H9 (cell line): ENCODE results near the gene SCN7A. TPM values are rescaled to one million over a fixed set of nuclear protein-coding genes. Genes with fewer than 3 reads are reported as not detected.

Source experiments
- DNase-seq: peaks from one replicate; pipeline ENCODE4 v3.0.0-alpha.2; 2017
- H2AFZ ChIP-seq: one replicate; pipeline ENCODE4 v1.6.1; 2013; ENCODE audit warnings: mild to moderate bottlenecking, low read length, control low read depth, moderate library complexity
- H2AK5ac ChIP-seq: 2 replicates; pipeline ENCODE4 v1.6.1; 2013; ENCODE audit warnings: low read length, control low read depth, mixed read lengths; ENCODE audit not compliant: insufficient read length
- H2BK120ac ChIP-seq: one replicate; pipeline ENCODE4 v1.6.1; 2013; ENCODE audit warnings: low read depth, mild to moderate bottlenecking, low read length, control low read depth, inconsistent platforms; ENCODE audit not compliant: poor library complexity, severe bottlenecking
- H2BK12ac ChIP-seq: 2 replicates; pipeline ENCODE4 v1.6.1; 2013; ENCODE audit warnings: low read length, control low read depth, mixed read lengths, low read depth; ENCODE audit not compliant: insufficient read length
- H2BK15ac ChIP-seq: 2 replicates; pipeline ENCODE4 v1.6.1; 2013; ENCODE audit warnings: low read depth, low read length, control low read depth
- H2BK20ac ChIP-seq: one replicate; pipeline ENCODE4 v1.6.1; 2013; ENCODE audit warnings: low read depth, mild to moderate bottlenecking, low read length, control low read depth, inconsistent platforms; ENCODE audit not compliant: poor library complexity, severe bottlenecking
- H2BK5ac ChIP-seq: 2 replicates; pipeline ENCODE4 v1.6.1; 2013; ENCODE audit warnings: low read length, control low read depth, mixed read lengths; ENCODE audit not compliant: insufficient read length
- H3K14ac ChIP-seq: 2 replicates; pipeline ENCODE4 v1.6.1; 2013; ENCODE audit warnings: low read length, control low read depth; ENCODE audit not compliant: insufficient read depth
- H3K18ac ChIP-seq: 2 replicates; pipeline ENCODE4 v1.6.1; 2013; ENCODE audit warnings: low read depth, mild to moderate bottlenecking, mixed read lengths, low read length, control low read depth; ENCODE audit not compliant: insufficient read length
- H3K23ac ChIP-seq: 2 replicates; pipeline ENCODE4 v1.6.1; 2013; ENCODE audit warnings: low read length, control low read depth, mixed read lengths, low read depth; ENCODE audit not compliant: insufficient read length
- H3K23me2 ChIP-seq: 2 replicates; pipeline ENCODE4 v1.6.1; 2013; ENCODE audit warnings: low read depth, mild to moderate bottlenecking, mixed read lengths, low read length, control low read depth; ENCODE audit not compliant: insufficient read length, poor library complexity, severe bottlenecking
- H3K27ac ChIP-seq: 2 replicates; pipeline ENCODE4 v1.5.1; 2013; ENCODE audit warnings: low read length, control low read depth, mixed read lengths, low read depth; ENCODE audit not compliant: insufficient read length
- H3K27me3 ChIP-seq: 2 replicates; pipeline ENCODE4 v1.6.1; 2013; ENCODE audit warnings: low read length, control low read depth, inconsistent platforms; ENCODE audit not compliant: insufficient read depth
- H3K4ac ChIP-seq: 2 replicates; pipeline ENCODE4 v1.6.1; 2013; ENCODE audit warnings: low read depth, mild to moderate bottlenecking, control low read depth, inconsistent platforms, low read length, moderate library complexity
- H3K4me1 ChIP-seq: 2 replicates; pipeline ENCODE4 v1.6.1; 2013; ENCODE audit warnings: low read length, control low read depth, inconsistent platforms; ENCODE audit not compliant: insufficient read depth
- H3K4me2 ChIP-seq: 2 replicates; pipeline ENCODE4 v1.6.1; 2013; ENCODE audit warnings: low read length, control low read depth, mixed read lengths; ENCODE audit not compliant: insufficient read length, insufficient read depth
- H3K56ac ChIP-seq: 2 replicates; pipeline ENCODE4 v1.6.1; 2013; ENCODE audit warnings: low read depth, mild to moderate bottlenecking, mixed read lengths, low read length, control low read depth; ENCODE audit not compliant: insufficient read length
- H3K79me1 ChIP-seq: 2 replicates; pipeline ENCODE4 v1.6.1; 2013; ENCODE audit warnings: low read depth, mild to moderate bottlenecking, moderate library complexity, low read length, control low read depth, inconsistent platforms; ENCODE audit not compliant: insufficient read depth, poor library complexity, severe bottlenecking
- H3K79me2 ChIP-seq: 2 replicates; pipeline ENCODE4 v1.6.1; 2013; ENCODE audit warnings: low read length, control low read depth, inconsistent platforms; ENCODE audit not compliant: insufficient read depth
- H3K9ac ChIP-seq: 2 replicates; pipeline ENCODE4 v1.6.1; 2013; ENCODE audit warnings: low read length, control low read depth, mixed read lengths; ENCODE audit not compliant: insufficient read length; ENCODE audit errors: extremely low read depth
- H3K9me3 ChIP-seq: one replicate; pipeline ENCODE4 v1.6.1; 2013; ENCODE audit warnings: low read depth, low read length, inconsistent platforms; ENCODE audit not compliant: control insufficient read depth
- H3T11ph ChIP-seq: one replicate; pipeline ENCODE4 v1.6.1; 2013; ENCODE audit warnings: mild to moderate bottlenecking, low read length, control low read depth, inconsistent platforms
- H4K20me1 ChIP-seq: one replicate; pipeline ENCODE4 v1.6.1; 2013; ENCODE audit not compliant: control insufficient read depth, insufficient read length, insufficient read depth
- H4K5ac ChIP-seq: 2 replicates; pipeline ENCODE4 v1.6.1; 2013; ENCODE audit warnings: low read depth, mild to moderate bottlenecking, mixed read lengths, low read length, control low read depth; ENCODE audit not compliant: insufficient read length
- H4K8ac ChIP-seq: replicated peaks from 2 replicates; pipeline ENCODE4 v1.6.1; 2013; ENCODE audit warnings: low read length, control low read depth, mixed read lengths, low read depth; ENCODE audit not compliant: insufficient read length
- H4K91ac ChIP-seq: 2 replicates; pipeline ENCODE4 v1.6.1; 2013; ENCODE audit warnings: low read depth, mild to moderate bottlenecking, moderate library complexity, mixed read lengths, low read length, control low read depth; ENCODE audit not compliant: insufficient read length
- H3K27ac Mint-ChIP-seq, 3 experiments: 2 replicates in 2 of 3; 3 replicates in 1 of 3; pipeline ENCODE4 v1.8.0; 2020 to 2021; ENCODE audit warnings: mixed read lengths in 3 of 3, mild to moderate bottlenecking in 1 of 3, moderate library complexity in 1 of 3
- H3K27me3 Mint-ChIP-seq: 2 replicates; pipeline ENCODE4 v1.8.0; 2021; ENCODE audit warnings: low read depth, mild to moderate bottlenecking, moderate library complexity, mixed read lengths
- H3K36me3 Mint-ChIP-seq, 3 experiments: 2 replicates in 2 of 3; 3 replicates in 1 of 3; pipeline ENCODE4 v1.8.0; 2020 to 2021; ENCODE audit warnings: low read depth in 3 of 3, mixed read lengths in 3 of 3; ENCODE audit not compliant: insufficient read depth in 1 of 3
- H3K4me1 Mint-ChIP-seq, 2 experiments: 2 replicates each; pipeline ENCODE4 v1.8.0; 2020; ENCODE audit warnings: mixed read lengths in 2 of 2
- H3K4me3 Mint-ChIP-seq, 2 experiments: 2 replicates in 1 of 2; 3 replicates in 1 of 2; pipeline ENCODE4 v1.8.0; 2020 to 2021; ENCODE audit warnings: mild to moderate bottlenecking in 2 of 2, mixed read lengths in 2 of 2, moderate library complexity in 1 of 2
- H3K9me3 Mint-ChIP-seq, 2 experiments: 2 replicates in 1 of 2; 3 replicates in 1 of 2; pipeline ENCODE4 v1.8.0; 2020; ENCODE audit warnings: mild to moderate bottlenecking in 2 of 2, mixed read lengths in 2 of 2, moderate library complexity in 1 of 2
- WGBS: extraction: QIAGEN DNeasy Blood & Tissue Kit; methylation state at CpG from one replicate; pipeline ENCODE4 v1.1.7; 2013; ENCODE audit warnings: missing lambda C conversion rate, low lambda C conversion rate, mixed read lengths; ENCODE audit not compliant: insufficient read length; ENCODE audit errors: extremely low coverage; 5-methylcytosine and 5-hydroxymethylcytosine counted together
- total RNA-seq: library from RNA; stranded (reverse); gene quantifications from 2 replicates; pipeline ENCODE4 v1.2.1, GENCODE V29; 2021
- TF ChIP-seq, protein P1 (sequence below): fragments of 200-600 bp; sonication (generic); conservative IDR thresholded peaks from 3 replicates; pipeline ENCODE4 v1.8.0; 2021; ENCODE audit warnings: antibody characterized with exemption, mild to moderate bottlenecking

The SCN7A gene
- total RNA-seq, 1 experiment from 2014 or later: 0.07 TPM

DNA sequence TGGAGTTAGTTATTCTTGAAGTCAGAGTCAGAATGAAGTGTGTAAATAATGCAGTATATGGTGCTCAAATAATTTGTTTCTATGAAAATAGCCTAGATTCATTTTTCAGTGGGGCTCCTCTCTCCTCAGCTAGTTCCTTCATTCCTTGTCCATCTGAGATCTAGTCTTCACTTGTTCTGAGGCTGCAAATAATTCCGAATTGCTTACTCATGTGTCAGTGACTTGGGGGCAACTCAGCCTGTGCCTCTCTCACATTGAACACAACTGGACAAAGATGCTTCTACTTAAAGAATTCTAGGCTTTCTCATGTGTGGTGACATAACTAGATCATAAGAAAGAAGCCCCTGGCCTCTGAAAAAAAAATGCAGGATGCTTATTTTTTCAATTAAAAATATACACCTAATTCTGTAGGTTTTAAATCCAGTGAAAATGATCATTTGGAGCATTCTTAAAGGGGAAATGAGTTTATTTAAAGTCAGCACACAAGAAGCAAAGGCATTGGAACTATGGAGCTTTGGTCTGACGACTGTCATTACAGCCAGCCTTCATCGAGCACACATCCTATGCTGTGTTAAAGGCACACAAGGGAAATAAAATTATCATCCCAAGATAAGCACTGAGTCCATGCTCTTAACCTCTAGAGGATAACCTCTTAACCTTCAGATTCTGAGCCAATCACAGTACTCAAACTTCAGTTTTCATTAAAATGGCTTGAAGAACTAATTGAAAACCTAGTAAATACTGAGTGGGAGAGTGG lies 24.8 kb upstream of the SCN7A start:
- Histone ChIP-seq H3K79me1 (no peaks in the 10 kb centered on the region), H3K9ac (no peak overlapping the region), H3K79me2 (no peaks in the 10 kb centered on the region), H3K4me1 (no peaks in the 10 kb centered on the region), H2AK5ac (no peak overlapping the region), H3K9me3 (no peaks in the 10 kb centered on the region), H3K18ac (no peak overlapping the region), H2BK12ac (no peak overlapping the region), H4K20me1 (no peaks in the 10 kb centered on the region), H2AFZ (no peak overlapping the region), H3K56ac (no peak overlapping the region), H2BK5ac (no peak overlapping the region), H2BK20ac (no peak overlapping the region), H2BK120ac (no peak overlapping the region), H4K91ac (no peak overlapping the region), H3K14ac (no peak overlapping the region), H3K4me2 (no peak overlapping the region), H3T11ph (no peak overlapping the region), H2BK15ac (no peak overlapping the region), H3K4ac (no peak overlapping the region), H3K23me2 (no peaks in the 10 kb centered on the region), H4K5ac (no peak overlapping the region), H3K27me3 (no peaks in the 10 kb centered on the region), H4K8ac (no peak overlapping the region), H3K23ac (no peak overlapping the region), H3K27ac (no peak overlapping the region)
- WGBS: no CpG with 5 or more reads among the region's 3 CpGs
- Mint-ChIP-seq H3K27ac (peak overlapping the region in 1 of 3 experiments; percentile 27; a peak in 1 of 7 replicates), H3K36me3 (no peaks in the 10 kb centered on the region), H3K4me3 (no peak overlapping the region), H3K9me3 (no peaks in the 10 kb centered on the region), H3K4me1 (peaks cover 6% of the 10 kb centered on the region in 2 experiments), H3K27me3 (no peaks in the 10 kb centered on the region)
- no peak for DNase-seq
- TF ChIP-seq, protein P1, sequence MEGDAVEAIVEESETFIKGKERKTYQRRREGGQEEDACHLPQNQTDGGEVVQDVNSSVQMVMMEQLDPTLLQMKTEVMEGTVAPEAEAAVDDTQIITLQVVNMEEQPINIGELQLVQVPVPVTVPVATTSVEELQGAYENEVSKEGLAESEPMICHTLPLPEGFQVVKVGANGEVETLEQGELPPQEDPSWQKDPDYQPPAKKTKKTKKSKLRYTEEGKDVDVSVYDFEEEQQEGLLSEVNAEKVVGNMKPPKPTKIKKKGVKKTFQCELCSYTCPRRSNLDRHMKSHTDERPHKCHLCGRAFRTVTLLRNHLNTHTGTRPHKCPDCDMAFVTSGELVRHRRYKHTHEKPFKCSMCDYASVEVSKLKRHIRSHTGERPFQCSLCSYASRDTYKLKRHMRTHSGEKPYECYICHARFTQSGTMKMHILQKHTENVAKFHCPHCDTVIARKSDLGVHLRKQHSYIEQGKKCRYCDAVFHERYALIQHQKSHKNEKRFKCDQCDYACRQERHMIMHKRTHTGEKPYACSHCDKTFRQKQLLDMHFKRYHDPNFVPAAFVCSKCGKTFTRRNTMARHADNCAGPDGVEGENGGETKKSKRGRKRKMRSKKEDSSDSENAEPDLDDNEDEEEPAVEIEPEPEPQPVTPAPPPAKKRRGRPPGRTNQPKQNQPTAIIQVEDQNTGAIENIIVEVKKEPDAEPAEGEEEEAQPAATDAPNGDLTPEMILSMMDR: no peak
